ENCODE data around the gene NOP53.
A peak's percentile ranks its signal among the peaks of the same experiment; 100 is the strongest.
"Not testable (repeated sequence)": the region's sequence is repeated elsewhere in the genome, so short reads cannot be mapped to it uniquely, and the experiment has no call there.

NOP53 gene

DNA sequence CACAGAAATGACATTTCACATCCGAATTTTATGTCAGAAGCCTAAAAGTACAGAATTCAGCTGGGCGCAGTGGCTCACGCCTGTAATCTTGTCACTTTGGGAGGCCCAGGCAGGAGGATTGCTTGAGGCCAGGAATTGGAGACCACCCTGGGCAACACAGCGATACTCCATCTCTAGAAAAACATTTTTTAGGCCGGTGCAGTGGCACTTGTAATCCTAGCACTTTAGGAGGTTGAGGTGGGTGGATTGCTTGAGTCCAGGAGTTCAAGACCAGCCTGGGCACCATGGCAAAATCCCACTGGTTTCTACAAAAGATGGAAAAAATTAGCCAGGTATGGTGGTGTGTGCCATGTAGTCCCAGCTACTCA, 15.3 kb downstream of the NOP53 start:
- Histone ChIP-seq H3K4me3 (ENCODE audit: low read depth, low read length) (no peak overlapping the region), H3K9me3 (ENCODE audit: severe bottlenecking) (no peaks in the 10 kb centered on the region), H3K36me3 (peaks cover 36% of the 10 kb centered on the region), H3K27ac (no peak overlapping the region), H3K27me3 (ENCODE audit: insufficient read depth, low read depth, severe bottlenecking) (no peaks in the 10 kb centered on the region)
- no peak for DNase-seq
- TF ChIP-seq, protein P1, sequence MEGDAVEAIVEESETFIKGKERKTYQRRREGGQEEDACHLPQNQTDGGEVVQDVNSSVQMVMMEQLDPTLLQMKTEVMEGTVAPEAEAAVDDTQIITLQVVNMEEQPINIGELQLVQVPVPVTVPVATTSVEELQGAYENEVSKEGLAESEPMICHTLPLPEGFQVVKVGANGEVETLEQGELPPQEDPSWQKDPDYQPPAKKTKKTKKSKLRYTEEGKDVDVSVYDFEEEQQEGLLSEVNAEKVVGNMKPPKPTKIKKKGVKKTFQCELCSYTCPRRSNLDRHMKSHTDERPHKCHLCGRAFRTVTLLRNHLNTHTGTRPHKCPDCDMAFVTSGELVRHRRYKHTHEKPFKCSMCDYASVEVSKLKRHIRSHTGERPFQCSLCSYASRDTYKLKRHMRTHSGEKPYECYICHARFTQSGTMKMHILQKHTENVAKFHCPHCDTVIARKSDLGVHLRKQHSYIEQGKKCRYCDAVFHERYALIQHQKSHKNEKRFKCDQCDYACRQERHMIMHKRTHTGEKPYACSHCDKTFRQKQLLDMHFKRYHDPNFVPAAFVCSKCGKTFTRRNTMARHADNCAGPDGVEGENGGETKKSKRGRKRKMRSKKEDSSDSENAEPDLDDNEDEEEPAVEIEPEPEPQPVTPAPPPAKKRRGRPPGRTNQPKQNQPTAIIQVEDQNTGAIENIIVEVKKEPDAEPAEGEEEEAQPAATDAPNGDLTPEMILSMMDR (IDR thresholded peaks at IDR 0.05; ENCODE audit: low read depth, low read length): no peak

DNA sequence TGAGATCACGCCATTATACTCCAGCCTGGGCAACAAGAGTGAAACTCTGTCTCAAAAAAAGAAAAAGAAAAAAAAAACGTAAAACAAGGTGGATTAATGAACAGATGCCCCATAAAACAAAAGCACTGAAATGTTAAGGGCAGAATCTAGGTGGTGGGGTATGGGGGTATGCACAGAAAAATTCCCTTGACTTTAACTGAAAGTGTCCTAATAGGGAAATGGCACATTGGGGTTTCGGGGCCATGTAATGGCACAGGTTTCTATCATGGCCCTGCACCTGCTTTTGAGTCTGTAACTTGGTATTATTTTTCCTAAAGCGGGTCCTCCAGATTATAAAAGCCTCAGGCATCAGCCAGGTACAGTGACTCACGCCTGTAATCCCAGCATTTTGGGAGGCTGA, 16.2 kb downstream of the NOP53 start:
- peaks cover 26% of the 10 kb centered on the region for H3K36me3 ChIP-seq
- no peak overlapping the region for H3K4me3 ChIP-seq (ENCODE audit: low read depth, low read length)
- TF ChIP-seq, protein P1 (IDR thresholded peaks at IDR 0.05; ENCODE audit: low read depth, low read length): no peak
- H3K27me3 ChIP-seq (ENCODE audit: insufficient read depth, low read depth, severe bottlenecking): no peaks in the 10 kb centered on the region
- H3K27ac ChIP-seq: no peak overlapping the region
- DNase-seq: no peak
- H3K9me3 ChIP-seq (ENCODE audit: severe bottlenecking): no peaks in the 10 kb centered on the region

DNA sequence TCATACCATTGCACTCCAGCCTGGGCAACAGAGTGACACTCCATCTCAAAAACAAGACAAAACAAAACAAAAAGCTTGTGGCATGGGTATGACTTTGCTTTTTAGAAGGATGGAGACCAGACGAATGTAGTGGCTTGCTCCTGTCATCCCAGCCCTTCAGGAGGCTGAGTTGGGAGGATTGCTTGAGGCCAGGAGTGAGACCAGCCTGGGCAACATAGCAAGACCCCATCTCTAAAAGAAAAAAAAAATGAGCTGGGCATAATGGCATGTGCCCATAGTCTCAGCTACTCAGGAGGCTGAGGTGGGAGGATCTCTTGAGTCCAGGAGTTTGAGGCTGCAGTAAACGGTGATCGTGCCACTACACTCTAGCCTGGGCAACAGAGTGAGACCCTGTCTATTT, 16.8 kb downstream of the NOP53 start:
- Histone ChIP-seq H3K27ac (no peak overlapping the region), H3K9me3 (ENCODE audit: severe bottlenecking) (no peaks in the 10 kb centered on the region), H3K4me3 (ENCODE audit: low read depth, low read length) (no peak overlapping the region), H3K27me3 (ENCODE audit: insufficient read depth, low read depth, severe bottlenecking) (no peaks in the 10 kb centered on the region), H3K36me3 (peaks cover 20% of the 10 kb centered on the region)
- DNase-seq: no peak
- TF ChIP-seq, protein P1 (IDR thresholded peaks at IDR 0.05; ENCODE audit: low read depth, low read length): no peak

DNA sequence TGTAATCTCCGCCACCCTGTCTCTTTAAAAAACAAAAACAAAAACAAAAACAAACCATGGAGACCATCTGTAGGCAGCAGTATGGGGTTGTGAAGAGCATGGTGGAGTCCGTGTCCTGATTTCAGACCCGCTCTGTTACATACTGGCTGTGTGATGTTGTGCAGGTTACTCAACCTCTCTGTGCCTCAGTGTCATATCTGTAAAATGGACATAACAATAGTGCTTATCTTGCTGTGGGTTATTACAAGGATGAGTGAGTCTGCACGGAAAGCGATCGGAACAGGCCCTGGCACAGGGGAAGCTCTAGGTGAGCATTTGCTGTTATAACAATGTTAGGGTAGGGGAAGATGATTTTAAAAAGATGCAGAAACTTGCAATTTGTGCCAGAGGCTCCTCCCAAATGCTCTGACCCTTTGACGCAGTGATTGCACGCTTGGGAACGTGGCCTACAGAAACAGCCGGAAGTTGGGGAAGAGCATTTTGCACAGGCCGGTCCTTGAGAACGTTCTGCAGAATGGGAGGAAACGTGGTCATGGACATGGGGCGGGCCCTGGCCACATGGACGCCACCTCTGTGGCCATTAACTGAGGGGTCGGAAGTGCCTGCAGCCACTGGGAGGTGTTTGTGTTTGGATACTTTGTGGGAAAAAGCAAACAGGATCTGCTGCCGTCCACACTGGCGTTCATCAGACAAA, 17.4 kb downstream of the NOP53 start:
- DNase-seq: no peak
- Histone ChIP-seq H3K4me3 (ENCODE audit: low read depth, low read length) (no peak overlapping the region), H3K27me3 (ENCODE audit: insufficient read depth, low read depth, severe bottlenecking) (no peaks in the 10 kb centered on the region), H3K9me3 (ENCODE audit: severe bottlenecking) (no peaks in the 10 kb centered on the region), H3K36me3 (peaks cover 14% of the 10 kb centered on the region), H3K27ac (no peak overlapping the region)
- TF ChIP-seq, protein P1 (IDR thresholded peaks at IDR 0.05; ENCODE audit: low read depth, low read length): no peak

DNA sequence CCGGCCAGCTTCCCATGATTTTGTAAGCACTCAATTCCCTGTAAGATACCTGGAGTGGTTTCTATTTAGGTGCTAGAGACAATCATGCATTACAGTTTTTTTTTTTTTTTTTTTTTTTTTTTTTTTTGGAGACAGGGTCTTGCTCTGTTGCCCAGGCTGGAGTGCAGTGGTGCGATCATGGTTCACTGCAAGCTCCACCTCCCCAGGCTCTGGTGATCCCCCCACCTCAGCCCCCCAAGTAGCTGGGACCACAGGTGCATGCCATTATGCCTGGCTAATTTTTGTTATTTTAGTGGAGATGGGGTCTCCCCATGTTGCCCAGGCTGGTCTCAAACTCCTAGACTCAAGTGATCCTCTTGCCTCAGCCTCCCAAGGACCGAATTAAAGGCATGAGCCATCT, 19.4 kb downstream of the NOP53 start:
- H3K36me3 ChIP-seq; H3K4me3 ChIP-seq (ENCODE audit: low read depth, low read length); H3K9me3 ChIP-seq (ENCODE audit: severe bottlenecking); DNase-seq; H3K27ac ChIP-seq; H3K27me3 ChIP-seq (ENCODE audit: insufficient read depth, low read depth, severe bottlenecking): not testable (repeated sequence)

DNA sequence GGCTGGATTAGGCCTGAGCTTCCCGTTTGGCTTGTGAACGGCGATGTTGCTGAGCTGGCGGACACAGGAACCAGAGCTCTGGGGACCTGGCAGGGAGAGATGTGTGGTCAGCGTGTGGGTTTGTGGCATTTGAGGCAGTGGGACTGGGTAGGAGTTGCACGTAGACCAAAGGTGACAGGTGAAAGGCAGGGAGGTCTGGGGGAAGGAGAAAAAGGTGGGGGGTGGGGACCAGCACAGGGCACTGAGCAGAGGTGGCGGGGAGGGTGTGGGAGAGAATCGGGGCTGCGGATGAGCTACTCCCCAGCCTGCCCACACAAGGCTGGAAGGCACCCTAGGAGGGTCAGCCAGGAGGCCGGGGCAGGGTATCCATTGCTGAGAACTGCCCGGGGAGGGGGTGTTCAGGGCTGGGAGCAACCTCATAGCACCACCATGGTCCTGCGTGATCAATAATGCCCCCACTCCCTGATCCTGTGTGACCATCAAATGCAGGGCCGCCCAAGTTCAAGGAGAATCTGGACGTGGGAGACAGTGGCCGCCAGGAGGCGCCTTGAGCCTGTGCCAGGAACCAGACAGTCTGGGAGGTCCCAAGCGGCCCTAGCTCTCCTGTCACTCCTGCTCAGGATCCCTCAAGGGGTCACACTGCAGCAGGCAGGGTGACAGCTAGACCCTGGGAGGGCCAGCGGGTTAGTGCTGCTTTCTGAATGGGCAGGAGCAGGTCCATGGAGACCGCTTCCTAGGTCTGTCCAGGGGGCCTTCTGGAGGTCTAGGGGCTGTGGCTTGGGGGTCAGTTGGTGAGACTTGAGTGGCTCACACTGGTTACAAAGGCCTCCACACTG, 20.4 kb downstream of the NOP53 start:
- no peaks in the 10 kb centered on the region for H3K27me3 ChIP-seq (ENCODE audit: insufficient read depth, low read depth, severe bottlenecking)
- peak overlapping the region; percentile 9 for H3K27ac ChIP-seq
- TF ChIP-seq, protein P1 (IDR thresholded peaks at IDR 0.05; ENCODE audit: low read depth, low read length): peak; percentile 91
- no peaks in the 10 kb centered on the region for H3K36me3 ChIP-seq
- peak; percentile 87 for DNase-seq
- no peaks in the 10 kb centered on the region for H3K9me3 ChIP-seq (ENCODE audit: severe bottlenecking)
- no peak overlapping the region; the same call in 1 of the 2 replicates for H3K4me3 ChIP-seq (ENCODE audit: low read depth, low read length)
